ENCODE measurements around the gene TMEM186. TPM values are rescaled to one million over a fixed set of nuclear protein-coding genes. Genes with fewer than 3 reads are reported as not detected.

TMEM186 gene
- total RNA-seq, 1 donor from 2014 or later = 6.8 TPM

- Histone ChIP-seq H3K4me3 (ENCODE audit: low read length in 3 of 3) (no peak overlapping the region), H3K9me3 (ENCODE audit: control insufficient read depth in 3 of 3, low read length in 3 of 3) (no peaks in the 10 kb centered on the region), H3K9ac (ENCODE audit: low read depth in 1 of 3, low read length in 3 of 3) (no peak overlapping the region), H3K27me3 (ENCODE audit: control insufficient read depth in 3 of 3, insufficient read depth in 3 of 3, low read length in 3 of 3) (no peaks in the 10 kb centered on the region), H3K27ac (ENCODE audit: low read depth, low read length) (no peak overlapping the region), H3K36me3 (ENCODE audit: control insufficient read depth in 3 of 3, insufficient read depth in 3 of 3, low read length in 3 of 3) (peaks cover 0 to 15% (median 4%) of the 10 kb centered on the region in 3 donors), H3K4me1 (ENCODE audit: control insufficient read depth in 3 of 3, insufficient read depth in 3 of 3, low read length in 3 of 3) (no peaks in the 10 kb centered on the region)
Measured at GRCh38 chr16:8781797-8782196, 15.6 kb downstream of the TMEM186 start.

- Histone ChIP-seq H3K4me3 (ENCODE audit: low read length in 3 of 3) (no peak overlapping the region), H3K36me3 (ENCODE audit: control insufficient read depth in 3 of 3, insufficient read depth in 3 of 3, low read length in 3 of 3) (peaks cover 4 to 34% (median 10%) of the 10 kb centered on the region in 3 donors), H3K9ac (ENCODE audit: low read depth in 1 of 3, low read length in 3 of 3) (no peak overlapping the region), H3K4me1 (ENCODE audit: control insufficient read depth in 3 of 3, insufficient read depth in 3 of 3, low read length in 3 of 3) (no peaks in the 10 kb centered on the region), H3K27me3 (ENCODE audit: control insufficient read depth in 3 of 3, insufficient read depth in 3 of 3, low read length in 3 of 3) (no peaks in the 10 kb centered on the region), H3K27ac (ENCODE audit: low read depth, low read length) (no peak overlapping the region), H3K9me3 (ENCODE audit: control insufficient read depth in 3 of 3, low read length in 3 of 3) (no peaks in the 10 kb centered on the region)
Measured at GRCh38 chr16:8777217-8777616, 20.2 kb downstream of the TMEM186 start.

GRCh38 chr16:8776129-8776584 is 21.3 kb downstream of the TMEM186 start:
- no peak overlapping the region for H3K9ac ChIP-seq (ENCODE audit: low read depth in 1 of 3, low read length in 3 of 3)
- no peaks in the 10 kb centered on the region for H3K4me1 ChIP-seq (ENCODE audit: control insufficient read depth in 3 of 3, insufficient read depth in 3 of 3, low read length in 3 of 3)
- H3K27ac ChIP-seq (ENCODE audit: low read depth, low read length) = no peak overlapping the region
- H3K4me3 ChIP-seq (ENCODE audit: low read length in 3 of 3) = no peak overlapping the region
- no peaks in the 10 kb centered on the region for H3K27me3 ChIP-seq (ENCODE audit: control insufficient read depth in 3 of 3, insufficient read depth in 3 of 3, low read length in 3 of 3)
- H3K36me3 ChIP-seq (ENCODE audit: control insufficient read depth in 3 of 3, insufficient read depth in 3 of 3, low read length in 3 of 3) = peaks cover 4 to 32% (median 10%) of the 10 kb centered on the region in 3 donors
- no peaks in the 10 kb centered on the region for H3K9me3 ChIP-seq (ENCODE audit: control insufficient read depth in 3 of 3, low read length in 3 of 3)

GRCh38 chr16:8775359-8775758 is 22.1 kb downstream of the TMEM186 start:
- Histone ChIP-seq H3K4me1 (ENCODE audit: control insufficient read depth in 3 of 3, insufficient read depth in 3 of 3, low read length in 3 of 3) (no peaks in the 10 kb centered on the region), H3K9me3 (ENCODE audit: control insufficient read depth in 3 of 3, low read length in 3 of 3) (no peaks in the 10 kb centered on the region), H3K27ac (ENCODE audit: low read depth, low read length) (no peak overlapping the region), H3K9ac (ENCODE audit: low read depth in 1 of 3, low read length in 3 of 3) (no peak overlapping the region), H3K27me3 (ENCODE audit: control insufficient read depth in 3 of 3, insufficient read depth in 3 of 3, low read length in 3 of 3) (no peaks in the 10 kb centered on the region), H3K4me3 (ENCODE audit: low read length in 3 of 3) (no peak overlapping the region), H3K36me3 (ENCODE audit: control insufficient read depth in 3 of 3, insufficient read depth in 3 of 3, low read length in 3 of 3) (peaks cover 2 to 32% (median 10%) of the 10 kb centered on the region in 3 donors)

- Histone ChIP-seq H3K36me3 (ENCODE audit: control insufficient read depth in 3 of 3, insufficient read depth in 3 of 3, low read length in 3 of 3) (peaks cover 0 to 32% (median 10%) of the 10 kb centered on the region in 3 donors), H3K27ac (ENCODE audit: low read depth, low read length) (no peak overlapping the region), H3K9ac (ENCODE audit: low read depth in 1 of 3, low read length in 3 of 3) (no peak overlapping the region), H3K4me3 (ENCODE audit: low read length in 3 of 3) (no peak overlapping the region), H3K4me1 (ENCODE audit: control insufficient read depth in 3 of 3, insufficient read depth in 3 of 3, low read length in 3 of 3) (no peaks in the 10 kb centered on the region), H3K27me3 (ENCODE audit: control insufficient read depth in 3 of 3, insufficient read depth in 3 of 3, low read length in 3 of 3) (no peaks in the 10 kb centered on the region), H3K9me3 (ENCODE audit: control insufficient read depth in 3 of 3, low read length in 3 of 3) (no peaks in the 10 kb centered on the region)
Measured at GRCh38 chr16:8774208-8774607, 23.2 kb downstream of the TMEM186 start.

GRCh38 chr16:8773537-8773936 is 23.9 kb downstream of the TMEM186 start:
- peaks cover 0 to 29% (median 13%) of the 10 kb centered on the region in 3 donors for H3K36me3 ChIP-seq (ENCODE audit: control insufficient read depth in 3 of 3, insufficient read depth in 3 of 3, low read length in 3 of 3)
- H3K9ac ChIP-seq (ENCODE audit: low read depth in 1 of 3, low read length in 3 of 3) = no peak overlapping the region
- no peaks in the 10 kb centered on the region for H3K4me1 ChIP-seq (ENCODE audit: control insufficient read depth in 3 of 3, insufficient read depth in 3 of 3, low read length in 3 of 3)
- no peak overlapping the region for H3K4me3 ChIP-seq (ENCODE audit: low read length in 3 of 3)
- no peak overlapping the region for H3K27ac ChIP-seq (ENCODE audit: low read depth, low read length)
- H3K9me3 ChIP-seq (ENCODE audit: control insufficient read depth in 3 of 3, low read length in 3 of 3) = no peaks in the 10 kb centered on the region
- H3K27me3 ChIP-seq (ENCODE audit: control insufficient read depth in 3 of 3, insufficient read depth in 3 of 3, low read length in 3 of 3) = no peaks in the 10 kb centered on the region

- no peaks in the 10 kb centered on the region for H3K4me1 ChIP-seq (ENCODE audit: control insufficient read depth in 3 of 3, insufficient read depth in 3 of 3, low read length in 3 of 3)
- no peak overlapping the region for H3K27ac ChIP-seq (ENCODE audit: low read depth, low read length)
- H3K36me3 ChIP-seq (ENCODE audit: control insufficient read depth in 3 of 3, insufficient read depth in 3 of 3, low read length in 3 of 3) = peaks cover 0 to 7% (median 6%) of the 10 kb centered on the region in 3 donors
- no peaks in the 10 kb centered on the region for H3K27me3 ChIP-seq (ENCODE audit: control insufficient read depth in 3 of 3, insufficient read depth in 3 of 3, low read length in 3 of 3)
- no peaks in the 10 kb centered on the region for H3K9me3 ChIP-seq (ENCODE audit: control insufficient read depth in 3 of 3, low read length in 3 of 3)
- H3K4me3 ChIP-seq (ENCODE audit: low read length in 3 of 3) = no peak overlapping the region
- no peak overlapping the region for H3K9ac ChIP-seq (ENCODE audit: low read depth in 1 of 3, low read length in 3 of 3)
Measured at GRCh38 chr16:8768692-8769091, 28.7 kb downstream of the TMEM186 start.

- Histone ChIP-seq H3K36me3 (ENCODE audit: control insufficient read depth in 3 of 3, insufficient read depth in 3 of 3, low read length in 3 of 3) (peaks cover 0 to 7% (median 5%) of the 10 kb centered on the region in 3 donors), H3K9me3 (ENCODE audit: control insufficient read depth in 3 of 3, low read length in 3 of 3) (no peaks in the 10 kb centered on the region), H3K27me3 (ENCODE audit: control insufficient read depth in 3 of 3, insufficient read depth in 3 of 3, low read length in 3 of 3) (no peaks in the 10 kb centered on the region), H3K4me1 (ENCODE audit: control insufficient read depth in 3 of 3, insufficient read depth in 3 of 3, low read length in 3 of 3) (no peaks in the 10 kb centered on the region), H3K27ac (ENCODE audit: low read depth, low read length) (no peak overlapping the region), H3K9ac (ENCODE audit: low read depth in 1 of 3, low read length in 3 of 3) (no peak overlapping the region), H3K4me3 (ENCODE audit: low read length in 3 of 3) (no peak overlapping the region)
Measured at GRCh38 chr16:8768283-8768682, 29.2 kb downstream of the TMEM186 start.

- H3K4me1 ChIP-seq (ENCODE audit: control insufficient read depth in 3 of 3, insufficient read depth in 3 of 3, low read length in 3 of 3) = no peaks in the 10 kb centered on the region
- H3K9ac ChIP-seq (ENCODE audit: low read depth in 1 of 3, low read length in 3 of 3) = no peak overlapping the region
- H3K27ac ChIP-seq (ENCODE audit: low read depth, low read length) = no peak overlapping the region
- H3K27me3 ChIP-seq (ENCODE audit: control insufficient read depth in 3 of 3, insufficient read depth in 3 of 3, low read length in 3 of 3) = no peaks in the 10 kb centered on the region
- H3K36me3 ChIP-seq (ENCODE audit: control insufficient read depth in 3 of 3, insufficient read depth in 3 of 3, low read length in 3 of 3) = peaks cover 0 to 7% (median 0%) of the 10 kb centered on the region in 3 donors
- no peak overlapping the region for H3K4me3 ChIP-seq (ENCODE audit: low read length in 3 of 3)
- H3K9me3 ChIP-seq (ENCODE audit: control insufficient read depth in 3 of 3, low read length in 3 of 3) = no peaks in the 10 kb centered on the region
Measured at GRCh38 chr16:8767176-8767575, 30.3 kb downstream of the TMEM186 start.

GRCh38 chr16:8764525-8765250 is 32.8 kb downstream of the TMEM186 start:
- Histone ChIP-seq H3K36me3 (ENCODE audit: control insufficient read depth in 3 of 3, insufficient read depth in 3 of 3, low read length in 3 of 3) (peaks cover 0 to 7% (median 0%) of the 10 kb centered on the region in 3 donors), H3K9ac (ENCODE audit: low read depth in 1 of 3, low read length in 3 of 3) (no peak overlapping the region), H3K4me1 (ENCODE audit: control insufficient read depth in 3 of 3, insufficient read depth in 3 of 3, low read length in 3 of 3) (no peaks in the 10 kb centered on the region), H3K27ac (ENCODE audit: low read depth, low read length) (no peak overlapping the region), H3K9me3 (ENCODE audit: control insufficient read depth in 3 of 3, low read length in 3 of 3) (no peaks in the 10 kb centered on the region), H3K4me3 (ENCODE audit: low read length in 3 of 3) (no peak overlapping the region), H3K27me3 (ENCODE audit: control insufficient read depth in 3 of 3, insufficient read depth in 3 of 3, low read length in 3 of 3) (no peaks in the 10 kb centered on the region)

All from skeletal muscle tissue (tissue), 4 donors.